A673 (cell line): ENCODE results near the gene SMAP2.

Experiments
- EZH2 ChIP-seq: fragments of 200-600 bp; sonication (generic); IDR thresholded peaks from 2 replicates; pipeline ENCODE4 v1.6.1; 2017; ENCODE audit warnings: borderline replicate concordance, low read depth, mild to moderate bottlenecking, mixed read lengths, antibody characterized with exemption, low read length; ENCODE audit not compliant: poor library complexity, severe bottlenecking
- TF ChIP-seq, protein P1 (sequence below): fragments of 300-800, 200-600 bp; sonication (generic); conservative IDR thresholded peaks from 2 replicates; pipeline ENCODE4 v1.5.1; 2017; ENCODE audit warnings: low read depth, mild to moderate bottlenecking, antibody characterized with exemption, low read length, moderate library complexity, mixed read lengths

DNA sequence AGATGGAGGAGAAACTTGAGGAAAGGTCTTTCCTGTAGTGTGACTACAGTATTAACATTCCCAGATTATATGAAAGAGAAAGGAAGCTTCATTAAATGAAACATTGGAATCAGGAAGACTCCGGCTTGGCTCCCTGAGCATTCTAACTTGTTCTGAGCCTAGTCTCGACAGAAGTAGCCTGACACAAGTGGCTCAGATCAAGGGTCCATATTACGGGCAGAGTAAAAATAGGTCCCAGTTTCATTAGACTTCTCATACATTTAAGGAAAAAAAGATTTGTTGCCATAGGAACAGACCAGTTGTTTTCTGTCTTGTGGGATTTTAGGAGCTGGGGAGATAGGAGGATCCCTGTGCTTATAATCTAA lies 12.8 kb downstream of the SMAP2 start:
- TF ChIP-seq, protein P1, sequence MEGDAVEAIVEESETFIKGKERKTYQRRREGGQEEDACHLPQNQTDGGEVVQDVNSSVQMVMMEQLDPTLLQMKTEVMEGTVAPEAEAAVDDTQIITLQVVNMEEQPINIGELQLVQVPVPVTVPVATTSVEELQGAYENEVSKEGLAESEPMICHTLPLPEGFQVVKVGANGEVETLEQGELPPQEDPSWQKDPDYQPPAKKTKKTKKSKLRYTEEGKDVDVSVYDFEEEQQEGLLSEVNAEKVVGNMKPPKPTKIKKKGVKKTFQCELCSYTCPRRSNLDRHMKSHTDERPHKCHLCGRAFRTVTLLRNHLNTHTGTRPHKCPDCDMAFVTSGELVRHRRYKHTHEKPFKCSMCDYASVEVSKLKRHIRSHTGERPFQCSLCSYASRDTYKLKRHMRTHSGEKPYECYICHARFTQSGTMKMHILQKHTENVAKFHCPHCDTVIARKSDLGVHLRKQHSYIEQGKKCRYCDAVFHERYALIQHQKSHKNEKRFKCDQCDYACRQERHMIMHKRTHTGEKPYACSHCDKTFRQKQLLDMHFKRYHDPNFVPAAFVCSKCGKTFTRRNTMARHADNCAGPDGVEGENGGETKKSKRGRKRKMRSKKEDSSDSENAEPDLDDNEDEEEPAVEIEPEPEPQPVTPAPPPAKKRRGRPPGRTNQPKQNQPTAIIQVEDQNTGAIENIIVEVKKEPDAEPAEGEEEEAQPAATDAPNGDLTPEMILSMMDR, result no peak
- TF ChIP-seq EZH2, result no peak
